BLaER1 (cell line): ENCODE measurements around the gene LILRB1.
"Not testable (repeated sequence)": the region's sequence is repeated elsewhere in the genome, so short reads cannot be mapped to it uniquely, and the experiment has no call there.

Source experiments
- H3K27ac ChIP-seq: shearing (Covaris generic); formaldehyde crosslinking; 2 replicates; pipeline ENCODE4 v1.8.1; 2022
- H3K27me3 ChIP-seq: shearing (Covaris generic); formaldehyde crosslinking; 2 replicates; pipeline ENCODE4 v1.8.1; 2022
- H3K36me3 ChIP-seq: shearing (Covaris generic); formaldehyde crosslinking; 2 replicates; pipeline ENCODE4 v1.8.1; 2022
- H3K4me1 ChIP-seq: shearing (Covaris generic); formaldehyde crosslinking; 2 replicates; pipeline ENCODE4 v1.8.1; 2022
- H3K4me2 ChIP-seq: shearing (Covaris generic); formaldehyde crosslinking; 2 replicates; pipeline ENCODE4 v1.8.1; 2022
- H3K4me3 ChIP-seq: shearing (Covaris generic); formaldehyde crosslinking; 2 replicates; pipeline ENCODE4 v1.8.1; 2022
- H3K9ac ChIP-seq: shearing (Covaris generic); formaldehyde crosslinking; 2 replicates; pipeline ENCODE4 v1.8.1; 2022
- H3K9me3 ChIP-seq: shearing (Covaris generic); formaldehyde crosslinking; 2 replicates; pipeline ENCODE4 v1.8.1; 2022
- H4K20me1 ChIP-seq: shearing (Covaris generic); formaldehyde crosslinking; 2 replicates; pipeline ENCODE4 v1.8.1; 2022
- Cebpa-rat ChIP-seq: shearing (Covaris generic); IDR thresholded peaks from 2 replicates; pipeline ENCODE4 v1.8.1; 2022

The LILRB1 gene

GRCh38 chr19:54630262-54630661 lies at the start of gene LILRB1:
Gene LILRB1 (plus strand): TSS chr19:54630484. CDS start chr19:54631074, 590 bp downstream.
- not testable (repeated sequence) for H3K27me3 ChIP-seq

DNA sequence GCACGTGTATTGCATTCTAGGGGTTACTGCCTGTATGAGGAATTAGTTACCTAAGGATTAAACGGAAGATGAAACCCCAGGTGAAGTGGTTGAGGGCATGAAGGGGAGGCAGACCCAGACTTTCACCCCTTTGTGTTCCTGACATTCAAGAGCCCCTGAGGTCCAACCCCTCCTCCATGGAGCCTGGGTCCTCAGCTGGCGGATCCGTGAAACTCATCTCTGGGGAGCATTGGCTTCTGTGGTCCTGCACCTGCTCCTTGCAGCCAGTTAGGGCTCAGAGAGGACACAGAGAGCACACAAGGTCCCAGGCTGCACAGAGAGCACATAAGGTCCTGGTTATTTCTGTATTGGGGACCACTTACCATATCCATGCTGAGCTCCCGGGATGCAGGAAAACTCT lies 43.9 kb upstream of the LILRB1 start:
- TF ChIP-seq Cebpa-rat = no peak
- Histone ChIP-seq H3K4me1 (peaks cover 62% of the 10 kb centered on the region), H3K4me2 (peak overlapping the region; percentile 82), H3K9ac (peak overlapping the region; percentile 65; the same call in 1 of the 2 replicates), H3K36me3 (peaks cover 56% of the 10 kb centered on the region), H3K27ac (peak overlapping the region; percentile 82), H3K27me3 (no peaks in the 10 kb centered on the region), H3K9me3 (peaks cover 33% of the 10 kb centered on the region), H3K4me3 (no peak overlapping the region), H4K20me1 (peaks cover 39% of the 10 kb centered on the region; the same call in 1 of the 2 replicates)

More at GRCh38 chr19:54630262-54630661, at the start of gene LILRB1:
- Histone ChIP-seq H3K9ac (peak within 1 kb of the TSS; percentile 66), H3K4me2 (peak within 1 kb of the TSS; percentile 87), H3K4me3 (peak within 1 kb of the TSS; percentile 55), H3K27ac (peak within 1 kb of the TSS; percentile 72), H3K4me1 (peaks cover 100% of the 10 kb centered on the region)
- not testable (repeated sequence) for H4K20me1 ChIP-seq, H3K9me3 ChIP-seq, H3K36me3 ChIP-seq

DNA sequence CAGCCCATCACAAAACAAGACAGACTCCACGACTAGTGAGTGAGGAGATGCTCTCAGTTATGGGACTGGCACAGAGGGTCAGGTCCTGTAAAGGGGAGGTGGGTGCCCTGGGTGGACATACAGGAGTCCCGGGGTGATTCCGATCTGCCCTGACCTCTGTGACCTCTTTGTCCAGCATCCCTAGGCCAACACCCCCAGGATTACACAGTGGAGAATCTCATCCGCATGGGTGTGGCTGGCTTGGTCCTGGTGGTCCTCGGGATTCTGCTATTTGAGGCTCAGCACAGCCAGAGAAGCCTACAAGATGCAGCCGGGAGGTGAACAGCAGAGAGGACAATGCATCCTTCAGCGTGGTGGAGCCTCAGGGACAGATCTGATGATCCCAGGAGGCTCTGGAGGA lies 43.3 kb upstream of the LILRB1 start:
- Histone ChIP-seq H3K36me3 (peaks cover 50% of the 10 kb centered on the region), H3K9me3 (peaks cover 27% of the 10 kb centered on the region), H3K4me1 (peaks cover 68% of the 10 kb centered on the region), H3K4me2 (peak overlapping the region; percentile 82), H3K27me3 (no peaks in the 10 kb centered on the region), H3K4me3 (0 out of 2 replicates have a peak overlapping the region, but pooled peaks have one; percentile 9), H3K27ac (peak overlapping the region; percentile 82), H3K9ac (peak overlapping the region; percentile 65), H4K20me1 (peaks cover 39% of the 10 kb centered on the region; the same call in 1 of the 2 replicates)
- TF ChIP-seq Cebpa-rat = no peak

GRCh38 chr19:54593445-54593844 lies 36.8 kb upstream of the LILRB1 start, which contains the start of gene LILRA1:
Gene LILRA1 (plus strand): TSS chr19:54593632. CDS start chr19:54594245, 613 bp downstream.
- not testable (repeated sequence) for H3K9ac ChIP-seq, H3K27me3 ChIP-seq, H3K36me3 ChIP-seq, H4K20me1 ChIP-seq, H3K4me3 ChIP-seq
- Histone ChIP-seq H3K4me2 (peak within 1 kb of the TSS; percentile 90), H3K4me1 (peaks cover 60% of the 10 kb centered on the region), H3K27ac (peak within 1 kb of the TSS; percentile 64; the same call in 1 of the 2 replicates), H3K9me3 (peaks cover 11% of the 10 kb centered on the region)

- H3K27ac ChIP-seq = 0 out of 2 replicates have a peak overlapping the region, but pooled peaks have one; percentile 9
- H3K9ac ChIP-seq, H3K36me3 ChIP-seq, H3K27me3 ChIP-seq, H3K4me3 ChIP-seq, H4K20me1 ChIP-seq: not testable (repeated sequence)
- H3K9me3 ChIP-seq = peaks cover 11% of the 10 kb centered on the region
- H3K4me1 ChIP-seq = peaks cover 60% of the 10 kb centered on the region
- H3K4me2 ChIP-seq = peak overlapping the region; percentile 90
Observed at GRCh38 chr19:54593931-54594626, 36.2 kb upstream of the LILRB1 start.

- Histone ChIP-seq H3K4me3 (no peak overlapping the region), H4K20me1 (no peaks in the 10 kb centered on the region), H3K4me2 (peak overlapping the region; percentile 90), H3K4me1 (peaks cover 60% of the 10 kb centered on the region), H3K9ac (no peak overlapping the region), H3K9me3 (peaks cover 7% of the 10 kb centered on the region), H3K36me3 (no peaks in the 10 kb centered on the region), H3K27ac (no peak overlapping the region), H3K27me3 (peaks cover 6% of the 10 kb centered on the region; the same call in 1 of the 2 replicates)
- no peak for TF ChIP-seq Cebpa-rat
Observed at GRCh38 chr19:54594737-54595136, 35.5 kb upstream of the LILRB1 start.

GRCh38 chr19:54595680-54596436 lies 34.4 kb upstream of the LILRB1 start:
- H3K9me3 ChIP-seq, H3K36me3 ChIP-seq, H3K27ac ChIP-seq, H3K4me3 ChIP-seq, H4K20me1 ChIP-seq, H3K27me3 ChIP-seq, H3K9ac ChIP-seq: not testable (repeated sequence)
- Histone ChIP-seq H3K4me2 (peak overlapping the region; percentile 90), H3K4me1 (peaks cover 53% of the 10 kb centered on the region)

- Histone ChIP-seq H3K36me3 (no peaks in the 10 kb centered on the region), H3K4me3 (no peak overlapping the region), H3K9me3 (peaks cover 10% of the 10 kb centered on the region), H3K4me1 (peaks cover 10% of the 10 kb centered on the region), H4K20me1 (no peaks in the 10 kb centered on the region), H3K4me2 (no peak overlapping the region), H3K27ac (no peak overlapping the region), H3K27me3 (no peaks in the 10 kb centered on the region), H3K9ac (no peak overlapping the region)
- TF ChIP-seq Cebpa-rat = no peak
Observed at GRCh38 chr19:54600212-54600611, 30.1 kb upstream of the LILRB1 start.

GRCh38 chr19:54606230-54606629 lies 24.1 kb upstream of the LILRB1 start:
- H3K4me2 ChIP-seq = peak overlapping the region; percentile 31; the same call in 1 of the 2 replicates

More at GRCh38 chr19:54606230-54606629, 24.1 kb upstream of the LILRB1 start:
- no peaks in the 10 kb centered on the region for H3K27me3 ChIP-seq
- no peak overlapping the region for H3K9ac ChIP-seq
- no peaks in the 10 kb centered on the region for H4K20me1 ChIP-seq
- H3K4me1 ChIP-seq = peaks cover 17% of the 10 kb centered on the region; the same call in 1 of the 2 replicates
- no peak for TF ChIP-seq Cebpa-rat
- H3K4me3 ChIP-seq = no peak overlapping the region
- H3K36me3 ChIP-seq = no peaks in the 10 kb centered on the region; the same call in 1 of the 2 replicates
- H3K9me3 ChIP-seq = peaks cover 45% of the 10 kb centered on the region
- H3K27ac ChIP-seq = no peak overlapping the region
